ENCODE results near the gene ARMH4.

ARMH4 gene

DNA sequence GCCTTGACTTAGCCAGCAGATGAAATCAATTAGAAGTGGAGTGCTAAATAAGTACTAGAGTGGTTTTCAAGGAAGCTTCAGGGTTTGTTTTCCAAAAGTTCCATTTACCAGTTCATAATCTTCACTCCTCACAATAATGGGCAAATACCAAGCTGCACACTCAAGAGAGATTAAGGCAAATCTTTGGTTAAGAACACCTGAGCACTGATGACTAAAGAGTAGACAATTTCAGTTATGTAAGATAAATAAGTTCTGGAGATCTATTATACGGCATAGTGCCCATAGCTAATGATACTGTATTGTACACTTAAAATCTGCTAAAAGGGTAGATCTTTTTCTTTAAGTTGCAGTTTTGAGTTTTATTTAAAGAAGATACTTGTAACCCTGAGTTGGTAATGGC, 125.0 kb downstream of the ARMH4 start:
- no peak for DNase-seq

DNA sequence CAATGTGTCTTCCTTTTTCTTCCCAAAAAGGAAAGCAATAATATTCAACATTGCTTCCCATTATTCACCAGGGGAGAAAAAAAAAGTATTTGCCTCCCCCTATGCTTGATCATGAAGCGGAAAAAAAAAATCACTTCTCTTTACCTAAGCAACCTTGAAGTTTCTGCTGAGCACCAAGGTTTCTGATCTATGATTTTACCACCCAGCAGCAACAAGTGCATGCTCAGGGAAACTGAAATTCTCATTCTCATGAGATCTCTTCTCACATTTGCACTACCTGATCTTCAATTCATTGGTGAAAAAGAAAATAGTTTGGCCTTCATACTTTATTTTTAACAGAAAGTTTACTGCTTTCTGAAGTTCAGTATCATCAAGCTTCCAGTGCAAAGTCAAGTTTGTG, 125.8 kb downstream of the ARMH4 start:
- no peak for DNase-seq

DNA sequence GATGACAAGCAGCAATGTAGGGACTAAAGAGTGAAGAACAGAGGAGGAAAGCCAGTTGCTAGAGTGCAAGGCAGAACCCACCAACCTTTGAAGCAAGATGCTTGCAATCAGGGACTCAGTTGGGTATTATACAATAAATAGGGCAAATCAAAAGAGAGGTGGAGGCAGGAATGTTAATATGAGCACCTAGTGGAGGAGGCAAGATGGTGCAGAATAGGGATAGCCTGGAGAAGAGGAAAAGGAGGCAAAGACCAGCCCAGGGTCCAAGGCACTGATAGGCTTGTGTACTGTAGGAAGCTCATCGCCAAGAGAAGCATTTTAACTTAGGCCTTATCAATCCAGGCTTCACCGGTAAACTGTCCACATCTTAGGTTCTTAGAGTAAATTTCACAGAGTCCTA, 137.2 kb downstream of the ARMH4 start:
- DNase-seq = no peak

DNA sequence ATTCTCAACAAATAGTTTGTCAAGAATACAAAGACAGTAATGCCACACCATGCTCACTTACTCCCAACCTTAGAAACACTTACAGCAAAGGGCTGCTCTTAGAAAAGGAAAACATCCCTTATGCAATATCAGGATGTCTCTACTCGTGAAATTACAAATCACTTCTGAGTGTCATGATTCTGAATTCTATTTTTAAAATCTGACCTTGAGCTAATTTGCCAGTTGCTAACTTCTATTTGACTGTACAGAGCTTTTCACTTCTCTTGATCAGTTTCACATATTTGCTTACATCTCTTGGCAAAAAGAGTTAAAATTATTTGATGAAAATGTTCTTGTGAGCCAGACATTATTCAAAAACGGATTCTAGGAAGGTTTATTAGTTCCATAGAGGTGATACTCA, 149.4 kb downstream of the ARMH4 start:
- no peak for DNase-seq

DNA sequence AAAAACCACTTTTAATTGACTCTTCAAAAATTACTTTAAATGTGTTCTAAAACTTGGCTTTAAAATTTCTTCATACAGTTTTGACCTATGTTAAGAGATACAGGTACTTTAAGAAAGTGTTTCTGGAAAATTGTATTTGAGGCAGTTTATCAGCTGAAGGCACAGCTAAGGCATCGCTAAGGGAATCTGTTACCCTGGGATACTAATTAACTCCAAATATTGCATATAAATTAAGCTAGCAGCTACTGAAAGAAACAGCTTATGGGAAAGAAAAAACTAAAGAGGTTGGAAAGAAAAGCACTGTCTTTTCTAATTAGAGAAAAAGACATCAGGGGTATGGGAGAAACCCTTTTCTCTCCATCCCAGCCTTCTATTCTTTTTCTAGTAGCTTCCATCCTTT, 152.0 kb downstream of the ARMH4 start:
- no peak for DNase-seq

DNA sequence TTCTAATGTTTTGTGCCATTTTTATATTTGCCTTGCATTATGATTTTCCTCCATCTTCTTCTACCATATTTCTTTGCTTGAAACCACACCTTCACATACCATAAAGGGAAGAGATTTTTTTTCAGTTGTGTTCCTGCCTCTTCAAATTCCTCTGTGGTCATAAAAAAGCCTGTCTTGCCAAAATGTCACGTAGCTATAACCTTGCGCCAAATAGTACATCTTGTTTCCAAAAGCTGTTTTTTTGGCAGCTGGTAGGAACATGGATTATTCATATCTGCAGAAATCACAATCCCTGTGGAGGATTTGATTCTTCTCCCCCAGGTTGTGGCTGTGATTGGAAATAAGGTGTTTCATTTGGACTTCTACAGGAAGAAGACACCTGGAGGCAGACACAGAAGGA, 152.5 kb downstream of the ARMH4 start:
- no peak for DNase-seq

- DNase-seq = no peak
Measured at GRCh38 chr14:57998766-57999165, 153.2 kb downstream of the ARMH4 start.

DNA sequence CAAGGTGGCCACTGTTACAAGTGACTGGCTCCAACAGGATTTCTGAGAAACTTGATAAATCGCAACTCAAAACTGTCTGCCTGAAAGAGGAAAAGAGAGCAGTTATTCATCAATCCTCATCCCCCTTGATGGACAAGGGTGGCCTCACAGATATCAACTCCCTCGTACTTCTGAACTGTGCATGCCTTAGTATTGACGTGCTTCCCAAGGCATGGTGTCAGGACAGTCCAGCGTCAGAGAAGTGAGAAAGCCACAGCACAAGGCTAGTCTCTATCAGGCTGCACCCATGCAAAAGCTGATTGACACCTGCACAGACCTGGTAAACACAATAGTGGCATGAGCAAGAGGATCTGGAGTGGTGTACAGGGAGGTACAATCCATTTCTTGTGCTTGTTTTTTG, 160.7 kb downstream of the ARMH4 start:
- DNase-seq = no peak

GRCh38 chr14:57988445-57988844, 163.6 kb downstream of the ARMH4 start:
- no peak for DNase-seq

DNA sequence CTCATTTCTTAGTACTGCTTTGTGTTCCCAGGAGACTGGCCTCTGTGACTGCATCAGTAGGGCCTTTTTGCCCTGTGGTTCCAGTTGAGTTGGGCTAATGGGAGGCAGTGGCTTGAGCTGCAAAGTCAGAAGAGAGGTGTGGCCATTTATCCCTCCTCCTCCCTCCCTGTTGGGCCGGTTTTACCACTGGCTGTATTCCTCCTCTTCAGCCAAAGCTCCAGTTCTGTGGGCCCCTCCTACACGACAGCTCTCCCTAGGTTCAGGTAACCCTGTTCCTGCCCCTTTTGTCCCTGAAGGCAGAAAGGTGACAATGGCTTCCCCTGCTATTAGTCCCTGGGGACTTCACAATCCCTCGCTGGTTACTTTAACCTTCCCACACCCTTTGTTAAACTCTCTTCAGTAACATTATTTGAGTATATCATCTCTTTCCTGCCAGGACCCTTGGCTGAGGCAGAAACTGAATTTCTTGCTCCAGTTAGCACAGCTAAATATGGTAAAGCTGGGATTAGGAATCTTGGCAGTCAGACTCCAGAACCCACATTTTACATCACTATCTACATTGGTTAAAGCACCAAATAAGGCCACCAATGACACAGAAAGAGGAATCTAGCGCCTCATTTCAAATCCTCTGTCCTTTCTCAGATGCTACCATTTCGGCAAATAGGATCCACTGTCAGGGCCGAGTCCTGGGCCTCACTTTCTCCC, 164.3 kb downstream of the ARMH4 start:
- no peak for DNase-seq

DNA sequence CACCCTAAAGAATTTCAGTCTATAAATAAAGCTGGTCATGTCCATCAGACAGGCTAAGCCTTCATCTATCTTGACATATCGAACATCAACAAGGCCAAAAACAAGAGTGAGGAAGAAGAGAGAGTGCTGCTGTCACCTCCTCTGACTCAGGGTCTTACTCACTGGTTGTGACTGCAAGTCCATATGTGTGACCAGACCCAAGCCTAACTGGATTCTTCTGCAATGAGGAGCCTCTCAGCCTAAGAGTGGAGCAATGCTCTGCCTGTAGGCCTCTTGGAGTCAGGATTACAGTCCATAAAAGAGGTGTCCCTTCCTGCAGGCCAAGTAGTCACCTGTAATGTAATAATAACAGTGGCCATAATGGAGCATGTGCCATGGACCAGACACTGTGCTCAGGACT, 165.0 kb downstream of the ARMH4 start:
- DNase-seq = no peak

GRCh38 chr14:57982804-57983634, 169.0 kb downstream of the ARMH4 start:
- DNase-seq = no peak

DNA sequence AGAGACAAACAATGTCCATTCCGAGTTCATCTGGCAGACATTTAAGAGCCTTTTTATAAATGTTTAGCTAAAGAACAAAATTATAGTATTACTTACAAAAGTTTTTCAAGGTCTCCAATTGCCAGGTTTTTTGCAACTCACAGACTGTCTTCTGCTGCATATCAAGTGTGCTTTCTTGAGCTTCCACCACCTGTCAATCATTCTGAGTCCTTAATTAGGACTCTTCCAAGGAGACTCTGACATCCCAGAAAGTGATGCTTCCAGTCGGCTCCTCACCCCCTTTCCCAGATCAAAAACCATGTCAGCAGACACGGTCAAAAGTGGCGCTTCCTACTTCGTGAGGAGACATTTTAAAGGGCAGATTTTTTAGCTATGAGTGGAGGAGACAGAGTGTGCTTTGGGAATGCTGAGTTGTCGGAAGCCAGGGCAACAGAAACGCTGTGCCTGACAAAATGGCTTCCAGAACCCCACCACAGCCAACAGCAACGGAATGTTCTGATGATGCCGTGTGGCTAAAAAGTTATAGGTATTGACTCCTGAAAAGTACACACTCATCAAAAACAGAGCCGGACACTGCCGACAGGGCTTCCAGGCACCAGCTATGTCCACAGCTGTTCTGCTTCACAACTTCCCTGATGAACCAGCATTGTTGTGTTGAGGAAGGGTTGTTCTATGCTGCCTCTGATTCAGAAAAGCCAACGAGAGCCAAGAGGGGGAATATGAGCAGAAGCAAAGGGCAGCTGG, 170.0 kb downstream of the ARMH4 start:
- DNase-seq = no peak

- DNase-seq = no peak
Measured at GRCh38 chr14:57979376-57980048, 172.5 kb downstream of the ARMH4 start.

DNA sequence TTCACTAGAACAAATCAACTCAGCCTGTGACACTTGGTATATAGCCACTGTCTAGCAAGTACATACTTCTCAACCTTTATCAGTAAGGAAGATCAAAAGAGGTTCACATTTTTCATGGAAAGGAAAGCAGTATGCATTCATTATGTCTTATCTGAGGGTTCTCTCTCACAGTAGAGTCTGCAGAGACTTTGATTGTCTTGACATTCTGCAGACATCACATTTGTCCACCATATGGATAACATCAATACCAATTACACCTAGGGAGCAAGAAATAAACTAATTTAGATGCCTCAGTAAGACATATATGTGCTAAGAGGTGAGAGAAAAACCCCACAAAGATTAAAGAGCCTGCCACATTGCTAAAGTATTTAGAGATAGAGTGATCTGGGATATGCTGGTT, 175.3 kb downstream of the ARMH4 start:
- no peak for DNase-seq

DNA sequence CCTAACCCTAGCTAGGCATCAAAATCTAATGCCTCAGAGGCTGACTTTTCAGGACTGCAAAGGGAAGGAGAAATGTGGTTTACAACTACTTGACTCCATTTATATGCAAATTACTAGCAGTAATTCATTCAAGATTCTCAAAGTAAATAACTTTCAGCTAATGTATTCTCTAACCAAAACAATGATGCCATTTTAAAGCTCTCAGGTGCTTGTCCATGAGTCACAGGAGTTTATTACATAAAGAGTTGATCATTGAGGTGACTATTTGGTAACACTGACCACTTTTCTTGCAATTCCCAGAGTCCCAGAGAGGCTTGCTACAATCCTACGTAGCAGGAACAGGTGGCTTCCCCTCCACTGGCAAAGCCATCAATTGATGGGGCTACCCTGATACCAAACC, 177.1 kb downstream of the ARMH4 start:
- no peak for DNase-seq

GRCh38 chr14:57970594-57970993, 181.4 kb downstream of the ARMH4 start:
- DNase-seq = no peak

GRCh38 chr14:57970175-57970574, 181.8 kb downstream of the ARMH4 start:
- no peak for DNase-seq

- no peak for DNase-seq
Measured at GRCh38 chr14:57963071-57963470, 188.9 kb downstream of the ARMH4 start.

DNA sequence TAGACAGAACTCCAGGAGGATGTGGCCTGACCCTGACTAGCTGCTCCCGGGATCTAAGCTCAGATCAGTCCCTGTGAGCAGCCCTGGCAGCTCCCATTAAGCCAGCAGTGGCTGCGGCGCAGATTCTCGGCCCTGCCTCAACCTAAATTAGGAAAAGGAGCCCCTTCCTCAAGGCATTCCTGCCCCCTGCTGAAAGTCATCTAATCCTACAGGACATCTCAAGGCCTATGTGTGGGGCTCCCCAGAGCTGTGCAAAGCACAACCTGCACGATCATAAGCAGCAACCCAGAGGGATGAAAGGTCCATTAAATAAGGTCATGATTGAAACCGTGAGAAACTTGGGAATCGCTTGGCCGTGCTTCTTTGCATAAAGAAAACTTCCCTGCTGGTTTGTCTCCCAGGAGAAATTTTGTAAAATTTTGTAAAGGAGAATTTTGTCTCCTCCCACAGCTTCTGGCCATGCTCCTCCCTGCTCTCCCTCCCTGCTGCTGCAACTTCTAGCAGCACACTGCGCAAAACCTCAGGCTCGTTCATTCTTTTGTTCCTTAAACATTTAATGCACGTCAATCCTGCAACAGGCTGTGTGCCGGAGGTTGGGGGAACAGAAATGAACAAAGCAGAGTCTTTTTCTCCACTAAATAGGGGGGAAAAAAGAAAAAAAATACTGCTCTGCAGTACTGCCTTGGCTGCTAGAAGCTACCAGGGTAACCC, 189.5 kb downstream of the ARMH4 start:
- no peak for DNase-seq

GRCh38 chr14:57961786-57962060, 190.3 kb downstream of the ARMH4 start:
- DNase-seq = no peak

GRCh38 chr14:57960946-57961785, 190.8 kb downstream of the ARMH4 start:
- DNase-seq = no peak
